KOPT-K1 (cell line): Measurements from ENCODE around the gene SPATA2.
"Not testable (repeated sequence)": the region's sequence is repeated elsewhere in the genome, so short reads cannot be mapped to it uniquely, and the experiment has no call there.

Experiments used
- H3K27ac ChIP-seq: fragments of 200-600 bp; sonication (generic); 2 replicates; pipeline ENCODE4 v1.5.1; 2016; ENCODE audit warnings: antibody characterized with exemption, mild to moderate bottlenecking, low read depth, low read length; ENCODE audit not compliant: poor library complexity, severe bottlenecking
- H3K36me3 ChIP-seq: fragments of 200-600 bp; sonication (generic); 2 replicates; pipeline ENCODE4 v1.5.1; 2017; ENCODE audit warnings: antibody characterized with exemption, mild to moderate bottlenecking, low read length, moderate library complexity; ENCODE audit not compliant: insufficient read depth
- H3K9me3 ChIP-seq: fragments of 200-600 bp; sonication (generic); 2 replicates; pipeline ENCODE4 v1.5.1; 2017; ENCODE audit warnings: antibody characterized with exemption, low read length, mild to moderate bottlenecking; ENCODE audit not compliant: insufficient read depth, poor library complexity, severe bottlenecking

SPATA2 gene

DNA sequence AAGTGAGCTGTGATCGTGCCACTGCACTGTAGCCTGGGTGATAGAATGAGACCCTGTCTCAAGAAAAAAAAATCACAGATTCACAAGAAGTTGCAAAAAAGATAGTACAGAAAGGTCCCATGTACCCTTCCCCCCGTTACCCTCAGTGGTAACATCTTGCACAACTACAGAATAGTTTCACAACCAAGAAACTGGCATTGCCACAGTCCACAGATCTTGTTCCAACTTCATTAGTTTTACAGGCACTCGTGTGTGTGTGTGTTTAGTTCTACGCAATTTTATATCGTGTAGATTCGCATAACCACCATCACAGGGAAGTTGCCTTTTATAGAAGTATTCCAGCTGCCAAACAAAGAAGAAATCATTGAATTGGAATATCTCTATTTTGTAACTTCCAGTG is 19.1 kb downstream of the SPATA2 start:
- Histone ChIP-seq H3K27ac (no peak overlapping the region), H3K9me3 (no peaks in the 10 kb centered on the region), H3K36me3 (no peaks in the 10 kb centered on the region)

DNA sequence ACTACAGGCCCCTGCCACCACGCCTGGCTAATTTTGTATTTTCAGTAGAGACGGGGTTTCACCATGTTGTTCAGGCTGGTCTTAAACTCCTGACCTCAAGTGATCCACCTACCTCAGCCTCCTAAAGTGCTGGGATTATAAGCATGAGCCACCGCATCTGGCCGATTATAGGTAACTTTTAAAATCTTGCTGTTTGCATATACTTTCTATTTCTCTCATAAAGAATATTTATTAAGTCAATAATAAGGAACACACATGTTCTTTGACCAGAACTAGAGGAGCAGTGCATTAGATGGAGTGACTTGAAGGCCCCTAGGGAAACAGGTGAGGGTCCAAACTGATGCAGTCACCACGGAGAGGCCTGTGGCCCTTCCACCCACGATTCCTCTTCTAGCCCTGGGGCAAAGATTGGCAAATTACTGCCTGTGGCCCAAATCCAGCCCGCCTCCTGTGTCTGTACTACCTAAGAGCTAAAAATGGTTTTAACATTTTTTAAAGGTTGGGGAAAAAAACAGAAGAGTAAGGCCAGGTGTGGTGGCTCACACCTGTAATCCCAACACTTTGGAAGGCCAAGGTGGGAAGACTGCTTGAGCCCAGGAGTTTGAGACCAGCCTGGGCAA is 19.7 kb downstream of the SPATA2 start:
- not testable (repeated sequence) for H3K27ac ChIP-seq, H3K9me3 ChIP-seq, H3K36me3 ChIP-seq

DNA sequence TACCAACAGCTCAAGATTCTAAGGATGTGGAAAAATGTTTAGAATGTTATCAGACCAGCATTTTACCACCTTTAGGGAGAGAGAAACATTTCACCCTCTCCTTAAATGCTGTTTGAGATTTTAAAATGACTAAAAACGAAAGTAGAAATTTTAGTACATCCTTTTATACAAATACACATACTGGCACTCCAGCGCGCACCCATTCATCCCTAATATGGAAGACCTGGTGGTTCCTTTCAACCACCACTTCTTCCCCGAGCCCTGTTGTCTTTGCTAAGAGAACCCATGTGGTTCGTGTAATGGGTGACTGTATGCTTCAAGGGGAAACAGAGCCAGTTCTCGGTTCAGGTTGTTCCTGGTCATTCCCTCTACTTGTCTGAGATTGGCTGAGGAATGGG is 21.3 kb downstream of the SPATA2 start:
- Histone ChIP-seq H3K9me3 (no peaks in the 10 kb centered on the region), H3K36me3 (peaks cover 2% of the 10 kb centered on the region; the same call in 1 of the 2 replicates), H3K27ac (no peak overlapping the region)

DNA sequence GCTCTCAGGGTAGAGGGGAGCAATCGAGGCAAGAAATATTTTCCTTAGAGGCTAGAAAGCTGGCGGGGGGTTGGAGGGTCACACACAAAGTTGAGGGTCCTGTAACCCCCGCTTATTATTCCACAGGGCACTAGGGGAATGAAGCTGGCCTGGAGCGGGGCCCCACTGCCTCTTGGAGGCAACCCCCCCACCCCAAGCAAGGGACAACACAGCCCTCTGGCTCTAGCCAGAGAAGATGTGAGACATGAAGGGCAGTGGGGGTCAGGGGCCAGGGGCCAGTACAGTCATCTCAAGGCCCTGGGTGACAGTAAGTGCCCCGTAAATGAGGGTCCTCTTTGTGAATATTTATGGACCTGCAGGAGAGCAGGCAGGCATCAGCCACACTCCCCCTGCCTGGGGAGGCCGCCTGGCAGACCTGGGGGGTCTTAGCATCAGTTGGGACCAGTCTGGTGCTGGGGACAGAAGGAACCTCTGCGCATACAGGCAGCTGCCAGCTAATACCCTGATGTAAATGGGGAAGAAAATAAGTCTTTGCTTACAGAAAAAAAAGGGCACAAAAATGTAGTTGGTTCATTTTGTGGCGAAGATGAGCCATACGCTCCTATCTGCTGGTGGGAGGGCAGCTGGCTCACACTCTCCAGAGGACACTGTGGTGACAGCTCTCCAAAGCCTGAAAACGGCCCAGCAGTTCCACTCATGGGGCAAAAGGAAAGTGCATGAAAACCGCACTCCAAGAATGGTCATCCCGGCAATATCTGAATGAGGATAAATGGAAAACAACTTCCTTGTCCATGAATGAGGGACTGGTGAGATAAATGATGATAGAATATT is 21.9 kb downstream of the SPATA2 start:
- peaks cover 7% of the 10 kb centered on the region; the same call in 1 of the 2 replicates for H3K36me3 ChIP-seq
- H3K9me3 ChIP-seq = no peaks in the 10 kb centered on the region
- H3K27ac ChIP-seq = no peak overlapping the region

DNA sequence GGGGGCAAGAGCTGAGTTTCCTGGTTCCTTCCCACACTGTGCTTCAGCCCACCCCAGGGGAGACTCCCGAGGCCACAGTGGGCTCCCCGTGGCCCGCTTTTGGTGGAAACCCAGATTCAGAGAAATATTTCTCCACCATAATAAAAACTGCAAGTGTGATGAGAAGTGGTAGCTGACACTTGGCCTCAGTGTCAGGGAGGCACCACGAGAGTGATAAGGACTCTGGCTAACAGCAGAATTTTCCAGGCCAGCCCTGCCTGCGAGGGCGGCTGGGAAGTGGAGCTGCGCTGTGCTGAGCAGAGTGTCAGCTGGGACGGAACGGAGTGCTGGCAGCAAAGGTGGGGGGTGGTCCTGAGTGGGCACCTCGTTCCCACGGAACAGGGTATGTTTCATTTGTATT is 22.5 kb downstream of the SPATA2 start:
- Histone ChIP-seq H3K9me3 (no peaks in the 10 kb centered on the region), H3K27ac (no peak overlapping the region), H3K36me3 (peaks cover 13% of the 10 kb centered on the region; the same call in 1 of the 2 replicates)

DNA sequence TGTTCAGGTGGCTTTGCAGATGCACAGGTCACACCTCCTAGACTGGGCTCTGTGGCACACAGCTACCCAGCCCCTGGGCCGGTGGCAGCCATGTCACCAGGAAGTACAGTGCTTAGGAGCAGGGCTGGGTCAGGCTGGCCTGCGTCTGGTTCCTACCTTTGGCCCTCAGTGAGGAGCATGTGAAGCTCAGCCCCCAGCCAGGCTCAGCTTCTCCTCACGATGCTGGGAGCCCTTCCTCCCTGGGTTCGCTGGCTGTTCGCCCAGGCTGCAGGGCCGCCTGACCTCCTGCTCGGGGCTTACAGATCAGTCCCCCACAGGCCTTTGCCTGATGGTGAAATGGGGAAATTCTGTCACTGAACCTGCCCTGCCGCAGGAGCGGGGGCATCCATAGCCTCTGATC is 23.1 kb downstream of the SPATA2 start:
- Histone ChIP-seq H3K27ac (no peak overlapping the region), H3K9me3 (no peaks in the 10 kb centered on the region), H3K36me3 (peaks cover 18% of the 10 kb centered on the region; the same call in 1 of the 2 replicates)

DNA sequence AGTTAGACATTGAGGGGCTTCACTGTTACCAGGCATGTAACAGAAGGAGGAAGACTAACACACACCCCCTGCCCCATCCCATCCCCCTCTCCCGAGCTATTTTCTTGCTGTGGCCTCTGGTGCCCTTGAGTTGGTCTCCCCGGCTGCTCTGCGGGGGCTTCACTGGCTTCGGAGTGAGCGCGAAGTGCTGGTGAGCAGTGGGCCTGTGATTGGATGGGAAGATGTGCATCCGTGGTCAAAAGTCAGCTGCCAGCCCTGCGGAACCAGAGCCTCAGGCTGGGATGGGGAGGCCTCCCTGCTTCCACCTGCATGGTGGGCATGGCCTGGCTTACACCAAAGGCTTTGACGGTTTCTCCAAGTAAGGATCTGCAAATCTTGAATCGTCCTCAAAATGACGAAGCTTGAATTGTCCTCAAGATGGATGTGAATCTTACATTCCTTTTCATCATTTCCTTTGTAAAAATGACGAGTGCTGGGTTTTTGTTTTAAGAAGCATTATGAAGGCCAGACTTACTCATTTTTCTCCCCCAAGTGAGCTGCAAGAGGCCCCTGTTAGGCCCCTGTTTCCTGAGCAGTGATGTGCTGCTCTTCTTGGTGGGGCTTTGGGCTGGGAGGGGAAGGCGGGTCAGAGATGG is 23.7 kb downstream of the SPATA2 start:
- no peak overlapping the region for H3K27ac ChIP-seq
- peaks cover 25% of the 10 kb centered on the region; the same call in 1 of the 2 replicates for H3K36me3 ChIP-seq

DNA sequence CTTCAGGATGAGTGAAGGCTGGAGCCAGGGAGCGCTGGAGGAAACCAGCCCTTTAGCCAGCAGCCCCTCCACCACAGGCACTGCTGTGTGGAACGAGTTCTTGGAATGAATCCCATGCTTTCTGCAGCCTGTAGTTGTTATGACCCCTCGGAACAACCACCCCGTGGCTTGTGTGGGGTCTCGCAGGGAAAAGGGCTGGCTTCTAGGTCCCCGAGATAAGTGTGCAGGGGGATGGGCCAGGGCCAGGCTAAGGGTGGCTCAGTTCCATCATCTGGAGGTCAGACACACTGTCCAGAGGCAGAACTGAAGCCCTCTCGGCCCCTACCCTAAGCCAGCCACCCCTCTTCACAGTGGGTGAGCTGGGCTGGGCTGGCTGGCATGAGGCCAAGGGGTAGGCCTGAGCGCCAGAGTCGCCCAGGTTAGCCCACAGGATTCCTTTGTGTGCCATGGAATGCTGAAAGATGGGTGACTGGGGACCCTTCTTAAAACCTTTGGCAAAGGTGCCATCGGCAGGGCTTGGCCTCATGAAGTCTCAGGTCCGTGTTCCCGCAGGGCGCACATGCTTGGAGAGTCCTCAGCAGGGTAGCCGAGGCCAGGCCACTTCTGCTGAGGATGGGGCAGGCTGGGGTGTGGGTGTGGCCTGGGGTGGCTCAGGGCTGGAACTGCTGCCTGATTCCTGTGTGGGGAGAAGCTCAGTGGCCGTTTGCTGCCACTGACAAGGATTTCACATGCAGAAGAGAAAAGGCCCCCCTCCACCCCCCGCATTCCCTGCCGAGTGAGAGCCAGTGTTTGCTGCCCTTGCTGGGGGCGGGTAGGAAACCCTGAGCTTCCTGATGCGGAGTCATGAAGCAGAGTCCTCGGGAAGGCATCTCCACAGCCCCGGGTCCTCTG is 24.6 kb downstream of the SPATA2 start:
- Histone ChIP-seq H3K9me3 (no peaks in the 10 kb centered on the region), H3K36me3 (peaks cover 34% of the 10 kb centered on the region; the same call in 1 of the 2 replicates), H3K27ac (no peak overlapping the region)

More for the DNA sequence above, 23.7 kb downstream of the SPATA2 start:
- H3K9me3 ChIP-seq = no peaks in the 10 kb centered on the region

DNA sequence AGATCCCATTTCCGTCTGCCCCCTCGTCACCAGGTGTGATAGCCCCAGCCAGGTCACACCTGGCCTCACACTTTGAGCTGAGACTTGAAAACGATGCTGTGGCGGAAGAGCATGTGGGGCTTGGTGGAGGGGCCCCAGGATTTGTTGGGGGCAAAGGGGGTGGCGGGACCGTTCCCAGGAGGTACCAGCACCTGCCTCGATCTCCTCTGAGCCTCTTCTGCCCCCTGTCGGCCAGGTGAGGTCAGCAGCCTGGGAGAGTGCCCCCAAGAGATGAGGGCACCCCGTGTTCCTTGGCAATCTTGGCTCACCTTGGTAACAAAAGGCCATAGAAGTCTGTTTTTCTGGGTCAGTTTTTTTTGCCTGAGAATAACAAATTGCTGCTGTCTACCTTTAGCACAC is 25.4 kb downstream of the SPATA2 start:
- Histone ChIP-seq H3K36me3 (peaks cover 40% of the 10 kb centered on the region; the same call in 1 of the 2 replicates), H3K9me3 (no peaks in the 10 kb centered on the region), H3K27ac (no peak overlapping the region)

DNA sequence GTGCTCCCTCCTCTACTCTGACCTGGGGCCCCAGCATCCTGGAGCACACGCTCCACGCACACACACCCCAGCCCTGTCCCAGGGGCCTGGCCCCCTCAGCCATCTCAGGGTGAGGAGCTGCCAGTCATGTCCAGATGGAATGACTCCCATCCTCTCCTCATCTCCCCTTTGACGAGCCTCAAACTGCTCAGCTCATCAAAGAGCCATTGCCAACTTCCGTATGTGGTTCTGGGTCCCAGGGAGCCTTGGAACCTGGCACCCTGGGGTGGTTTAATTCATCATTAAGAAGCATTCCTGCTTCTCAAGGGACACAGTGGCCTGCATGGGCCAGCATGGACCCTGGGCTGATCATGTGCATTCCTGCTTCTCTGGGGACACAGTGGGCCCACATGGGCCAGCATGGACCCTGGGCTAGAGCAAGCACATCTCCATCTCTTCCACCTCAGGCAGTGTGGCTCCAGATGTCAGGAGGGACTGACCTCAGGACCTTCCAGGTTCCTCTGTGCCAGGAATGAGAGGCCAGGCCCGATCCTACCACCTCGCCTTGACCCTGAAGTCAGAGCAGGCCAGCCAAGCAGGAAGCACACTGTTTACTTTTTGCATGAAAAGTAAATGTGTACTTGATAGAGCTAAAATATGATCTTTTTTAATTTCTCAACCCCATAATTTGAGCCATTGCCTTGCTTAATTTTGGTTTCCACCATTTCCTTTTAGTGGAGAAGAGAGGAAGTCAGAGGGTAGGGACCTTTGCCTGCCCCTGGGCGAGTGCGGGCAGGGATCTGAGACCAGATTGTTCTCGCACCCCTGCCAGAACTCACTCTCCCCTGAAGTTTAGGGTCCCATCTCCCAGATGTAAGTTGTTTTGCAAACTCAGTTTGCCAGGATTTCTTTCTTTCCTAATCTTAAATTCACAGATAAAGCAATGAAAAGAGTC is 26.1 kb downstream of the SPATA2 start:
- Histone ChIP-seq H3K9me3 (no peaks in the 10 kb centered on the region), H3K36me3 (peaks cover 47% of the 10 kb centered on the region; the same call in 1 of the 2 replicates), H3K27ac (no peak overlapping the region)

DNA sequence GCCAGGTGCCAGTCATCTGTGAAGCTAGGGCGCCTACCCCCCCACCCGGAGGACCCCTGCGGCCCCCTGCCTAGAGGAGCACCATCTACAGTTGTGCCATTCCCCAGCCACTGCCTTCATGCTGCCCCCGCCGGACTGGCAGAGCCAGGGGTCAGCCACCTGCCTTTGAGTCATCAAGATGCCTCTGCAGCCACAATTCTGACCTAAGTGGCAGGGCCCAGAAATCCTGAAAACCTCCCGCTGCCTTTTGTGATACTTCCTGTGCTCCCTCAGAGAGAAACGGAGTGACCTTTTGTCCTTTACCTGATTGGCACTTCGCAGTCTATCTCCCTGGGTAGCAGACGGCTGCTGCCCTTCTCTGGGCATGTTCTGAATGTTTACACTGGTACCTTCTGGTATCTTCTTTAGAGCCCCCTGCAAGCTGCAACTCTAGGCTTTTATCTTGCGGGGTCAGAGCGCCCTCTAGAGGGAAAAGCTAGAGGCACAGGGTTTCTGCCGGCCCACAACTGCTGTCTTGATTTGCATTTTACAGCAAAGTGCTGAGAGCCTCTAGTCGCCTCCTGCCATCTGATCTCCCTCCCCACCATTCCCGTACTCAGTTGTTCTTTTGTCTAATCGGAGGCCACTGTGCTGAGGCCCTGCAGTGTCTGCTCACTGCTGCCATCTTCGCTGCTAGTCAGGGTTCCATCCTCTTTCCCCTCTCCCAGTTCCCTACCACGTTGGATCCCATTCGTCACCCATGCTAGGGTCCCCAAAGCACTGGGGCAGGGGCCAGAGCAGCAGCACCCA is 26.9 kb downstream of the SPATA2 start:
- peaks cover 56% of the 10 kb centered on the region for H3K36me3 ChIP-seq
- no peaks in the 10 kb centered on the region for H3K9me3 ChIP-seq
- H3K27ac ChIP-seq = no peak overlapping the region

DNA sequence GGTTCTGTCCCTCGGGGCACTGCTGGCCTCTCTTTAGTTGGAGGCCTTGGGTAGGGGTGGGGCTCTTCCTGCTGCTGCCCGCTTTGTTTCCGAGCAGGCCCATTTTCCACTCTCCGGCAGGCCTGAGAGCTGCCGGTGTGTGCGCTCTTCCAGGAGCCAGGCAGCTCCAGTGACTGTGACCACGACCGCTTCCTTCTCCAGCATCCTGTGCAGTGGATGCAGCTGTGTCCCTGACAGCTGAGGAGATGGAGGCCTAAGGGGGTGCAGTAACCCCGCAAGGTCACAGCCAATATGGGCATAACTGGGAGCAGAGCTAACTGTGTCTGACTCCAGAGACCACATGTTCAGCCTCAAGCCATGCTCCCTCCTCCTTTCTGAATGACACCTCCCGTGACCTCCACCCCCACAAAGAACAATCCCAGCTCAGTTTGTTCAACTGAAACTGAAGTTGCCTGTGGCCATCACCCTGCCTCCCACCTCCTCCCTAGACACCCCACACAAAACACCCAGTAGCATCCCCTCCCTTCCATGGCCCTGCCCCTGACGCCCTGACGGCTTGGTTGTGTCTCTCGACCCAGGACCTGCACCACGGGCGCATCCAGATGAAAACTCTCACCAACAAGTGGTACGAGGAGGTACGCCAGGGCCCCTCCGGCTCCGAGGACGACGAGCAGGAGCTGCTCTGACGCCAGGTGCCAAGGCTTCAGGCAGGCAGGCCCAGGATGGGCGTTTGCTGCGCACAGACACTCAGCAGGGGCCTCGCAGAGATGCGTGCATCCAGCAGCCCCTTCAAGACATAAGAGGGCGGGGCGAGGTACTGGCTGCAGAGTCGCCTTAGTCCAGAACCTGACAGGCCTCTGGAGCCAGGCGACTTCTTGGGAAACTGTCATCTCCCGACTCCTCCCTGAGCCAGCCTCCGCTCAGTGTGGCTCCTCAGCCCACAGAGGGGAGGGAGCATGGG is 27.8 kb downstream of the SPATA2 start:
- Histone ChIP-seq H3K9me3 (no peaks in the 10 kb centered on the region), H3K36me3 (peaks cover 61% of the 10 kb centered on the region), H3K27ac (no peak overlapping the region)
